Measurements from ENCODE around the gene PLA2G3. TPM values are rescaled to one million over a fixed set of nuclear protein-coding genes. Genes with fewer than 3 reads are reported as not detected.

Gene PLA2G3
- total RNA-seq, 1 experiment from 2014 or later = not detected

GRCh38 chr22:31151872-31152271, 11.6 kb upstream of the PLA2G3 start:
- TF ChIP-seq ZFX (IDR thresholded peaks at IDR 0.05) (no peak), CTCF (IDR thresholded peaks at IDR 0.05 in 2 of 3, conservative IDR thresholded peaks at IDR 0.05 in 1 of 3; ENCODE audit: borderline replicate concordance in 1 of 3, insufficient read depth in 1 of 3, low read depth in 2 of 3, low read length in 2 of 3) (no peak), ELF1 (IDR thresholded peaks at IDR 0.05; ENCODE audit: borderline replicate concordance, low read depth) (no peak), FOSL1 (IDR thresholded peaks at IDR 0.05; ENCODE audit: low read depth) (no peak), POLR2A (IDR thresholded peaks at IDR 0.05; ENCODE audit: borderline replicate concordance, extremely low read depth, insufficient read depth, insufficient read length) (no peak), MAX (IDR thresholded peaks at IDR 0.05) (no peak), SP1 (IDR thresholded peaks at IDR 0.05; ENCODE audit: low read depth) (no peak), RAD21 (IDR thresholded peaks at IDR 0.05; ENCODE audit: low read depth) (no peak), TCF7L2 (IDR thresholded peaks at IDR 0.05; ENCODE audit: borderline replicate concordance, extremely low read depth, insufficient read depth, insufficient read length) (no peak), CEBPB (IDR thresholded peaks at IDR 0.05; ENCODE audit: low read depth) (no peak), ZNF274 (IDR thresholded peaks at IDR 0.05; ENCODE audit: low read depth, low read length) (no peak), YY1 (IDR thresholded peaks at IDR 0.05; ENCODE audit: extremely low read depth, insufficient replicate concordance, low read depth, low read length) (no peak), SRF (IDR thresholded peaks at IDR 0.05; ENCODE audit: low read depth) (no peak), CBX3 (IDR thresholded peaks at IDR 0.05; ENCODE audit: low read depth) (no peak), EZH2 (IDR thresholded peaks at IDR 0.05) (no peak)
- TF ChIP-seq, protein P1, sequence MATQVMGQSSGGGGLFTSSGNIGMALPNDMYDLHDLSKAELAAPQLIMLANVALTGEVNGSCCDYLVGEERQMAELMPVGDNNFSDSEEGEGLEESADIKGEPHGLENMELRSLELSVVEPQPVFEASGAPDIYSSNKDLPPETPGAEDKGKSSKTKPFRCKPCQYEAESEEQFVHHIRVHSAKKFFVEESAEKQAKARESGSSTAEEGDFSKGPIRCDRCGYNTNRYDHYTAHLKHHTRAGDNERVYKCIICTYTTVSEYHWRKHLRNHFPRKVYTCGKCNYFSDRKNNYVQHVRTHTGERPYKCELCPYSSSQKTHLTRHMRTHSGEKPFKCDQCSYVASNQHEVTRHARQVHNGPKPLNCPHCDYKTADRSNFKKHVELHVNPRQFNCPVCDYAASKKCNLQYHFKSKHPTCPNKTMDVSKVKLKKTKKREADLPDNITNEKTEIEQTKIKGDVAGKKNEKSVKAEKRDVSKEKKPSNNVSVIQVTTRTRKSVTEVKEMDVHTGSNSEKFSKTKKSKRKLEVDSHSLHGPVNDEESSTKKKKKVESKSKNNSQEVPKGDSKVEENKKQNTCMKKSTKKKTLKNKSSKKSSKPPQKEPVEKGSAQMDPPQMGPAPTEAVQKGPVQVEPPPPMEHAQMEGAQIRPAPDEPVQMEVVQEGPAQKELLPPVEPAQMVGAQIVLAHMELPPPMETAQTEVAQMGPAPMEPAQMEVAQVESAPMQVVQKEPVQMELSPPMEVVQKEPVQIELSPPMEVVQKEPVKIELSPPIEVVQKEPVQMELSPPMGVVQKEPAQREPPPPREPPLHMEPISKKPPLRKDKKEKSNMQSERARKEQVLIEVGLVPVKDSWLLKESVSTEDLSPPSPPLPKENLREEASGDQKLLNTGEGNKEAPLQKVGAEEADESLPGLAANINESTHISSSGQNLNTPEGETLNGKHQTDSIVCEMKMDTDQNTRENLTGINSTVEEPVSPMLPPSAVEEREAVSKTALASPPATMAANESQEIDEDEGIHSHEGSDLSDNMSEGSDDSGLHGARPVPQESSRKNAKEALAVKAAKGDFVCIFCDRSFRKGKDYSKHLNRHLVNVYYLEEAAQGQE (IDR thresholded peaks at IDR 0.05; ENCODE audit: low read depth) = no peak
- TF ChIP-seq, protein P2, sequence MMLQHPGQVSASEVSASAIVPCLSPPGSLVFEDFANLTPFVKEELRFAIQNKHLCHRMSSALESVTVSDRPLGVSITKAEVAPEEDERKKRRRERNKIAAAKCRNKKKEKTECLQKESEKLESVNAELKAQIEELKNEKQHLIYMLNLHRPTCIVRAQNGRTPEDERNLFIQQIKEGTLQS (IDR thresholded peaks at IDR 0.05) = no peak
- Histone ChIP-seq H3K4me1 (ENCODE audit: control insufficient read depth in 1 of 2, insufficient read depth in 2 of 2, low read length in 2 of 2) (peaks cover 0 to 7% of the 10 kb centered on the region in 2 experiments; a peak in 1 of 4 replicates), H3K27ac (ENCODE audit: low read depth, low read length) (no peak overlapping the region), H3K9me2 (ENCODE audit: insufficient read depth) (no peaks in the 10 kb centered on the region), H3K4me3 (replicated peaks in 1 of 2; ENCODE audit: low read depth in 1 of 2, low read length in 2 of 2) (no peak overlapping the region), H2AFZ (ENCODE audit: low read depth, low read length, poor library complexity, severe bottlenecking) (no peak overlapping the region), H3K27me3 (ENCODE audit: insufficient read depth, low read length) (no peaks in the 10 kb centered on the region), H3K4me2 (ENCODE audit: low read length) (no peak overlapping the region), H3K79me2 (ENCODE audit: insufficient read depth, low read length) (no peaks in the 10 kb centered on the region), H3K9me3 (ENCODE audit: control insufficient read depth in 1 of 2, insufficient read depth in 1 of 2, low read depth in 1 of 2, low read length in 2 of 2) (no peaks in the 10 kb centered on the region), H3K9ac (ENCODE audit: low read length) (no peak overlapping the region), H4K20me1 (ENCODE audit: insufficient read depth) (no peaks in the 10 kb centered on the region), H3K36me3 (ENCODE audit: control insufficient read depth in 1 of 2, insufficient read depth in 2 of 2, low read length in 2 of 2) (no peaks in the 10 kb centered on the region)
- CTCF ChIA-PET = no interaction called here
- DNase-seq (ENCODE audit: low read depth, low spot score) (no peak), ATAC-seq (no peak)
- POLR2A ChIA-PET = no interaction called here
- BruUV-seq (replicated peaks) = no TSS peak
- RAD21 ChIA-PET (ENCODE audit: low non-redundant PET in 1 of 2, low total read pairs in 2 of 2, uncharacterized antibody in 2 of 2, unreplicated experiment in 2 of 2) = no interaction called here
- intact Hi-C loops (cut with micrococcal nuclease) = no loop called here

Data from HCT116 (cell line).